ENCODE results near the gene NLRP13. TPM values are rescaled to one million over a fixed set of nuclear protein-coding genes. Genes with fewer than 3 reads are reported as not detected.

NLRP13 gene
- total and polyA plus RNA-seq, 2 experiments from 2014 or later: not detected

GRCh38 chr19:55939206-55939605 lies 7.1 kb upstream of the NLRP13 start:
- H3K4me1 Mint-ChIP-seq: no peaks in the 10 kb centered on the region
- H3K79me2 ChIP-seq (replicated peaks; ENCODE audit: insufficient read depth): no peaks in the 10 kb centered on the region
- H3K36me3 ChIP-seq (ENCODE audit: insufficient read depth): peaks cover 9% of the 10 kb centered on the region; the same call in 1 of the 2 replicates
- H3K4me3 ChIP-seq: no peak overlapping the region
- ATAC-seq (no peak), DNase-seq (ENCODE audit: low spot score) (no peak)
- peaks cover 6% of the 10 kb centered on the region for H3K27me3 Mint-ChIP-seq (ENCODE audit: insufficient read depth, low read depth, poor library complexity)
- peaks cover 51% of the 10 kb centered on the region for H3K36me3 Mint-ChIP-seq (ENCODE audit: low read depth)
- TF ChIP-seq NANOG (IDR thresholded peaks at IDR 0.05; ENCODE audit: borderline replicate concordance): no peak
- no peak for TF ChIP-seq ETS1 (IDR thresholded peaks at IDR 0.05)
- no peak for TF ChIP-seq CTCF (conservative IDR thresholded peaks at IDR 0.05; ENCODE audit: low read depth in 2 of 2)
- TF ChIP-seq ZNF331 (CRISPR knock-in tag; IDR thresholded peaks at IDR 0.05; ENCODE audit: low read depth): no peak
- TF ChIP-seq EZH2phosphoT487 (IDR thresholded peaks at IDR 0.05; ENCODE audit: unreplicated experiment): no peak
- no peak for TF ChIP-seq ZNF462 (CRISPR knock-in tag; IDR thresholded peaks at IDR 0.05)
- no peak for TF ChIP-seq CREB1 (CRISPR knock-in tag; IDR thresholded peaks at IDR 0.05; ENCODE audit: low read depth)
- no peak for TF ChIP-seq EZH2 (IDR thresholded peaks at IDR 0.05; ENCODE audit: low read depth, unreplicated experiment)
- TF ChIP-seq REST (IDR thresholded peaks at IDR 0.05; ENCODE audit: unreplicated experiment): no peak
- TF ChIP-seq POLR2AphosphoS5 (IDR thresholded peaks at IDR 0.05; ENCODE audit: low read depth): no peak
- TF ChIP-seq STAT1 (IDR thresholded peaks at IDR 0.05; ENCODE audit: unreplicated experiment): no peak
- TF ChIP-seq JUNB (IDR thresholded peaks at IDR 0.05; ENCODE audit: unreplicated experiment): no peak
- no peak for TF ChIP-seq ZNF114 (CRISPR knock-in tag; IDR thresholded peaks at IDR 0.05)
- no peaks in the 10 kb centered on the region for H3K4me1 ChIP-seq (ENCODE audit: insufficient read depth)
- H3K4me2 ChIP-seq: no peak overlapping the region
- no peaks in the 10 kb centered on the region for H4K20me1 ChIP-seq (replicated peaks; ENCODE audit: insufficient read depth)
- H3F3A ChIP-seq (replicated peaks; ENCODE audit: low read depth): no peaks in the 10 kb centered on the region
- H3K27ac ChIP-seq (ENCODE audit: low read depth): no peak overlapping the region
- H3K9me3 Mint-ChIP-seq: peaks cover 93% of the 10 kb centered on the region
- H3K27me3 ChIP-seq (ENCODE audit: insufficient read depth): no peaks in the 10 kb centered on the region
- H2AFZ ChIP-seq: no peak overlapping the region
- H3K27ac Mint-ChIP-seq: no peak overlapping the region
- H3K9me2 ChIP-seq (ENCODE audit: insufficient read depth): no peaks in the 10 kb centered on the region
- no peak overlapping the region for H3K4me3 Mint-ChIP-seq
